GM13977 (cell line): ENCODE measurements around the gene ZNF618.

Source experiments
- DNase-seq: peaks from one replicate; pipeline ENCODE4 v3.0.0; 2012; ENCODE audit warnings: low spot score
- in situ Hi-C: fragments of 300-500 bp; cut with MboI; formaldehyde crosslinking; loops from one replicate; pipeline ENCODE4 v1.12.0; 2022; ENCODE audit warnings: low sequenced_read_pairs, low pct_unique_long_range_greater_than_20kb, mixed read lengths, inconsistent platforms; ENCODE audit not compliant: unreplicated experiment
- TF ChIP-seq, protein P1 (sequence below): IDR thresholded peaks from 2 replicates; pipeline ENCODE4 v1.5.1; 2012; ENCODE audit warnings: mild to moderate bottlenecking, control low read depth; ENCODE audit not compliant: insufficient read depth; ENCODE audit errors: extremely low read depth, missing control alignments

Gene ZNF618

GRCh38 chr9:114069476-114070187, 193.5 kb downstream of the ZNF618 start:
- in situ Hi-C loops, result no loop called here
- no peak for DNase-seq
- TF ChIP-seq, protein P1, sequence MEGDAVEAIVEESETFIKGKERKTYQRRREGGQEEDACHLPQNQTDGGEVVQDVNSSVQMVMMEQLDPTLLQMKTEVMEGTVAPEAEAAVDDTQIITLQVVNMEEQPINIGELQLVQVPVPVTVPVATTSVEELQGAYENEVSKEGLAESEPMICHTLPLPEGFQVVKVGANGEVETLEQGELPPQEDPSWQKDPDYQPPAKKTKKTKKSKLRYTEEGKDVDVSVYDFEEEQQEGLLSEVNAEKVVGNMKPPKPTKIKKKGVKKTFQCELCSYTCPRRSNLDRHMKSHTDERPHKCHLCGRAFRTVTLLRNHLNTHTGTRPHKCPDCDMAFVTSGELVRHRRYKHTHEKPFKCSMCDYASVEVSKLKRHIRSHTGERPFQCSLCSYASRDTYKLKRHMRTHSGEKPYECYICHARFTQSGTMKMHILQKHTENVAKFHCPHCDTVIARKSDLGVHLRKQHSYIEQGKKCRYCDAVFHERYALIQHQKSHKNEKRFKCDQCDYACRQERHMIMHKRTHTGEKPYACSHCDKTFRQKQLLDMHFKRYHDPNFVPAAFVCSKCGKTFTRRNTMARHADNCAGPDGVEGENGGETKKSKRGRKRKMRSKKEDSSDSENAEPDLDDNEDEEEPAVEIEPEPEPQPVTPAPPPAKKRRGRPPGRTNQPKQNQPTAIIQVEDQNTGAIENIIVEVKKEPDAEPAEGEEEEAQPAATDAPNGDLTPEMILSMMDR, result no peak

- DNase-seq, result no peak
- TF ChIP-seq, protein P1, result no peak
- in situ Hi-C loops, result no loop called here
Observed at GRCh38 chr9:114070188-114071103, 194.3 kb downstream of the ZNF618 start.

GRCh38 chr9:114071197-114071795, 195.2 kb downstream of the ZNF618 start:
- no peak for DNase-seq
- in situ Hi-C loops, result no loop called here
- TF ChIP-seq, protein P1, result no peak

- in situ Hi-C loops, result no loop called here
- TF ChIP-seq, protein P1, result no peak
- DNase-seq, result no peak
Observed at GRCh38 chr9:114072184-114073140, 196.4 kb downstream of the ZNF618 start.

DNA sequence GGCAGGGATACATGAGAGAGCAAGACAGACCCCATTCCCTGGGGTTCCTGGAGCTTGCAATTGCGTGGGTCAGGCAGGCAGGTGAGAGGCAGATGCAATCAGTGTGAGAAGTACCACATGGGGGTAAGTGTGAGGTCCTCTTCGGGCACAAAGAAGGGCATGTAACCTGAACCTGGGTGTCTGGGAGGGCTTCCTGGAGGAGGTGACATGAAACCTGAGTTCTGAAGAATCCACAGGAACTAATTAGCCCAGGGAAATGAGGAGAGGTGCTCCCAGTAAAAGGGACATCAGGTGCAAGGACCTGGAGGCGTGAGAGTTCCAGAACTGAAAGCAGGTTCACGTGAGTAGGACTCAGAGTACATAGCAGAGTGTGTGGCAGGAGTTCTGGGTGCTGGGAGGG, 199.5 kb downstream of the ZNF618 start:
- TF ChIP-seq, protein P1, result no peak
- DNase-seq, result no peak
- in situ Hi-C loops, result no loop called here
